Raji (cell line): ENCODE data around the gene SORCS2.

Source experiments
- POLR2A ChIP-seq: IDR thresholded peaks from 2 replicates; pipeline ENCODE4 v1.6.1; 2011; ENCODE audit warnings: low read depth, low read length, control low read depth; ENCODE audit not compliant: insufficient read depth

Gene SORCS2

DNA sequence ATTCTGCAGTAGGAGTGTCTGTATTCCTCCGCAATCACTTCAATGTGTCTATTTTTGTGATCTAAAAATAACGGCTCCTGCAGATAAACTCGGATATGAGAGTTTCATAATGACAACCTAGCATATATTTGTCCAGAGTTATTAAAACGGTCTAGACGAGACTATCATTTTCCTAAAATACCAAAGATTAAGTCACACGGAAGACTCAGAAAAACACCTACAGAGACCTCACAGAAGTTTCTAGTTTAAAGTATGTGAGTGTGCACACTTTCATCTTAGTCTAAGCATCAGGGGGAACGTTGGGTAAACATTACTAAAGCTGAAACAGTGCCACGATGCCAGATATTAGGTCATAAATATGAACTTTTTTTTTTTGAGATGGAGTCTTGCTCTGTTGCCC lies 590.4 kb downstream of the SORCS2 start:
- TF ChIP-seq POLR2A = no peak

DNA sequence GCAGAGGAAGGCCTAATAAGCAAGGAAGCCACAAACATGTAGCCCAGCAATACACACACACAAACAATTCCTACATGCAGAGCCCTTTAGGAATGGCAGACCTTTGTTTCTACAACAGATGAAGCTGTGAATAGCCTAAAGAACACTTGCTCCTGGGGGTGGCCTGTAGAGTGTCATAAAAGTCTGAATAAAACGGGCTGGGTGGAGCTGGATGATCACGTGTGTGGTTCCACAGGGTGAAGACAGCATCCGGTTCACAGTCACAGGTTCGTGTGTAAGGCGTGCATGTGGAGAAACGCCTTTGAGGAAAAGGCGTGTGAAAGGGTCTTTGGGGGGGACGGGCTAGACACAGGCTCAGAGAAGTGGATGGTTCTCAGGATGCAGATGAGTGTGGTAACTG lies 591.2 kb downstream of the SORCS2 start:
- TF ChIP-seq POLR2A = no peak

DNA sequence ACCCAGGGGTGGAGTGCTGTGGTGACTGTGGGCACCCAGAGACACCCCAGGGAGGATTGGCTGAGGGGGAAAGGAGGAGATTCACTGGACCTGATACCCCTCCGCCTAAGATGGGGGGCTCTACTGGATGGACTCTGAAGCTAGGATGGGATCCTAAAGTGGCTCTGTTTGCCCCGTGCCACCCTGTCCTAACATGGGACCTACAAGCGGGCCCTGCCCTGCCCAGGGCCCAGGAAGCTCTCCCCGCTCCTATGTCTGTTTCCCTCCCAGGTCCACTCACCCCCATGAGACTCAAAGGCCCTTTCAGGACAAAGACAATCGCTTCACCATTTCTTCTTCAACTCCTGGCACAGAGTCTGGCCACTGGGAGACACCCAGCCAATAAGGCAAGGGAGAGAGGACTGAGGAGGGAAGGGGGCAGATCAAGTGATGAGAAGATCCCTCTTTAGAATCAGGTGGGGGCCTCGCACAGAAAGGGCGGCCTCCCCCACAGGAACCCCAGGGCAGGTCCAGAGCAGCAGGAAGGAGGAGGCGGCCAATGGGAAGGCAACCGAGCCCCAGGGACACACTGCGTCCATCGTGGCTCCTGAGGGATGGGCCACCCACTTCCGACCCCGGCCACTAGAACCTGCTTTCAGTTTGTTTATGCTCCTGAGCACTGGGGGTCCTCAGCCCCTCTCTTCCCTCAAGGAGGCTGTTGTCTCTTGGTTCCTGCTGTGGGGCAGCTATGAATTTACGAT lies 592.0 kb downstream of the SORCS2 start:
- no peak for TF ChIP-seq POLR2A

DNA sequence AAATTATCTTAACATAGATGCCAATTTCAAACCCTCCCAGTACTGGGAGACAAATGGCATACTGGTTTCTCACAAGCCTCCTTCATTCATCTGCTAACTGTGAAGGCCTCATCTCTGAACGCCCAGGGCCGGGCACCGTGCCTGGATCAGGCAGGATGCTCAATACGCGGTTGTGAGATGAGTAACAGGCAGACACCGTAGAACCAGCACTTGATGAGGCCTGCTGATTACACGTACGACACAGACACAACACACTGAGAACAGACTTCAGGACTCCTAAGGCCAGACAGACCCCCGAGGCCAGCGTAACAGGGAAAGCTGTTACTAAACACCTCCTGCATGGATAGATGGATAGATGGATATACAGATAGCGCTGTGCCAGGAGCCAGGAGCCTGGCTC lies 592.7 kb downstream of the SORCS2 start:
- TF ChIP-seq POLR2A = no peak

DNA sequence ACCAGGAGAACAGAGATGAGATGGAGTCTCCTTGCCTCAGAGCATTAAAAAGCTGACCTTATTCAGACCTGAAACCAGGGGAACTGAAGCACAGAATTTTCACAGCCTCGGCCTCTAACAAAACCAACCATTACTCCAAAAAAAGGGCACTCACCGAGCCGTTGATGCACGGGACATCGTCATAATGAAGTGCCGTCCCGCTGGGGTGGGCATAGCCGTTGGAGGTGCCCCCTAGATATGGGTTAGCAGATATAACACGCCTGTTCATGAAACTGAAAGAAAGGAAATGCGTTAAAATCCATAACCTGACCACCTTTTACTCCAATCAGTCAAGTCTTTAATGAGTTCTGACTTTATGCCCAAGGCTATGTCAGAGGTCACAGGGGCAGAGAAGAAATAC lies 593.7 kb downstream of the SORCS2 start:
- TF ChIP-seq POLR2A = no peak

DNA sequence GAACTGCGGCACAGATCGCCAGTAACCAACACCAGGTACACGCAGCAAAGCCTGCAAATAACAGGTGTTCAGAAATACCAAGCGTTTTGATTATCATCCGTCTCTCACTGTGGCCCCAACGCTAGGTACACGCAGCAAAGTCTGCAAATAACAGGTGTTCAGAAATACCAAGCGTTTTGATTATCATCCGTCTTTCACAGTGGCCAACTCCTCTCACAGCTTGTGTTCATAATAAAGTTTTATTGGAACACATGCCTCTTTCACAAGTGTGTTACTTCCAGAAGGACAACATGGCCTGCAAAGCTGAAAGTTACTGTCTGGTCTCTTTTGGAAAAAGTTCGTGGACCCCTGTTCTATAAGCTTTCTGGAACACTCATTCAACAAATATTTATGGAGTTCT lies 594.2 kb downstream of the SORCS2 start:
- no peak for TF ChIP-seq POLR2A

DNA sequence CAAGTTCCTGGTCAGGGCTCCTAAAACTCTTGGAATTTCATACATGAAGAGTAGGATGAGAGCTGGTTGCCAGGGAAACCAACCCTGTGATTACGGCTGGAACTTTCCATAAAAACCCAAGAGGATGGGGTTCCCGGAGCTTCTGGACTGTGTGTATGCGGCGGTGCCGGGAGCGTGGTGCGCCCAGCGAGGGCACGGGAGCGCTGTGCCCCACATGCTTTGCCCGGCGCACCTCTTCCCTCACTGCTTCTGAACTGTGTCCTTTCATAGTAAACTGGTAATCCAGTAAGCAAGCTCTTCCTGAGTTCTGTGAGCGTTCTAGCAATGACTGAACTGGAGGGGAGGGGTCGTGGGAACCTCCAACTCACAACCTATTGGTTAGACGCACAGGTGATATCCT lies 594.7 kb downstream of the SORCS2 start:
- no peak for TF ChIP-seq POLR2A

DNA sequence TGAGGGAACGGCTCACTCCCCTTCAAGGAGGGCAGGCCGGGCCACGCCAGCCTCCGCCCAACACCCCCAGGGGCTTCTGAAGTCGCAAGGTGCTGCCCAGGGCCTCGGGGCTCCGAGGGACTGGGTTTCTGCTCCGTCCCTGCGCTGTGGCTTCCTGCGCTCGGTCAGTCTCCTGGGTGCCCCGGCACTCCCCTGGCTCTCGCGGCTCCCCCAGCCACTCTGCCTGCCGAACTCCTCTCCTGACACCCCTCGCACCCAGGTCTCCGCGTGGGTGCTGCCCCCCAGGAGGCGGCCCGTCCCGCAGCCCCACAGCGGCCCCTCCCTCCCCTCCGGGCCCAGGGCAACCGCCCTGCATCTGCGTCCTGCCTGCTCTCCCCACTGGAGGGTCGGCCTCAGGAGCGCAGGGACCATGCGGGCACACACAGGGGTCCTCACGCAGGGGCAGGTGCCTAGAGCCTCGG lies 595.4 kb downstream of the SORCS2 start:
- TF ChIP-seq POLR2A = no peak

DNA sequence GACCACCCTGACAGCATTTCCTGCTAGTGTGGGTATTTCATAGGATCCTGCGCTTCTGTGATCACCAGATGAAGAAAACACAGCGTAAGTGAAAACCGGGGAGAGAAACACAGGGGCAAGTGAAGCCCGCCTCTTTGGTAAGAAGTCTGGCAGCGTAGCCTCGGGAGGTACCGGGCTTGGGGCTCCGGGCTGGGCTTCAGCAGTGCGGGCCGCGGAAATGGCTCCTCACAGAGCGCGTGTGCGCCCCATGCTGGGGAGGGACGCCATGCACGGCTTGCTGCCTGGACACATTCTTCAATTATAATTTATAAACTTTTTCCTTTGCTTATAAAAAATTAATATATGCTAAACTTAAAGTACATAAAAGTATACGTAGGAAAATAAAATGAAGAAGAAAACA lies 595.9 kb downstream of the SORCS2 start:
- no peak for TF ChIP-seq POLR2A

DNA sequence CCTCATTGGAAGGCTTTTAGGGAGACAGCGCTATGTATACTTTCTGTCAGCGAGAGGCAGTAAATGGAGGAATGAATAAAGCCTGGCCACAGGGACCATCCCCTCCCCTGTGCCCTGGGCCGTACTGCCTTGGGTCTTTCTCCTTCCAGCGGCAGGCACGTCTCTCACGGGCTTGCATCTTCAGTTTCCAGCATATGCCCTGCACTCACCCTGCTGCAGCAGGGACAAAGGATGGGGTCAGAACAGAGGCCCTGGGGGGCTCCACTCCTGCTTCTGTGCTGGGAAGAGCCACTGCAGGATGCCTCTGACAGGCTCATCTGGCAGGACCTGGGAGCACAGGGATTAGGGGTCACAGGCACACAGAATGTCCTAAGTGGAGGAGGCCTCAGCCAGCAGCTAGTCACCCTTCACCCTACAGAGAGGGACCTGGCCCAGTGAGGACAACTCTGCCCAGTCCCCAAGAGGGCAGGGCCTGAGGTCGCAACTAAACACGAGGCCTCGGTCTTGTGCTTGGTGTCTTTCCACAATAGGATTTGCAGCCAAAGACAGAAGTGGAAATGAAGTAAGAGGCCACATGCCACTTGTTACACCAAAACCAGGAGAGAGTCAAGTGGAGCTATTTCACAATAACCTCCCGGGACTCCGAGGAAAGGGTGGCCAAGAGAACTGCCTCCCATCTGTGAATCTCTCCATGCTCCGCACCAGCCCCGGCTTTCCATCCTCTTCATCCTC lies 596.5 kb downstream of the SORCS2 start:
- TF ChIP-seq POLR2A = no peak

DNA sequence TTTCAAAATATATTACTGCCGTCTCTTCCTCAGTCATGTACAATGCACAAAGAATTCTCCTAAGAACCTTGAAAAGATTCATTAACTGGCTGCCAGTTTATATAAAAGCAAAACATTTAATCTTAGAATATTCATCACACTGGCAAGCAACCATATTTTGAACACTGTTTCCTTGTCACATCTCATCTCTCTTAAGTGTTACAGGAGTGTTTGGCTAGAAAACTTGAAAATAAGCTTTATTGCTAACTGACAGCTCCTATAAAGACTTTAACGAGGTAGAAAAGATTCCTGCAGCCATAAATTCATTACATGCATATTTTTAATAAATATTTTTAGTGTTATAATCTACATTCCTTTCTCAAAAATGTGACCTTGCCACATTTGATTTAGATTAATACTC lies 597.7 kb downstream of the SORCS2 start:
- TF ChIP-seq POLR2A = no peak

DNA sequence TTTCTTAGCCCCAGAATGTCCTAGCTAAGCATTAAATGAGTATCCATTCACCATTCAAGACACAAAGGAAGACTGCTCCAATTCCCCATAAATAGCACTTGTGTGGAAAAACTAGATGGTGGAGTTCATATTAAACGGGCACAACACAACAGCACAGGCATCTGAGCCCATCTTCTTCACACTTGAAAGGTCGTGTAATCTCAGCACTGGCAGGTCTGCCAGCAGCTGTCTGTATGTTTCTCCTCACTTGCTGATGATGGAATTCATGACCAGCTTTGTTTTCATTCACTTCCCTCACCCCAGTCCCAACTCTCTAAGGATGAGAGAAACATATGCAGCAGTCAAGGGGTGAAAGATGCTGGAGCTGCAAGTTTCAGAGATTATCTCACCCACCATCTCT lies 598.7 kb downstream of the SORCS2 start:
- no peak for TF ChIP-seq POLR2A
